ENCODE results near the gene FES.

The FES gene

GRCh38 chr15:90941038-90941437, 56.7 kb downstream of the FES start:
- TF ChIP-seq CTCF (conservative IDR thresholded peaks at IDR 0.05; ENCODE audit: low read length) = no peak
- no peak for DNase-seq (ENCODE audit: low read depth)

GRCh38 chr15:90942354-90943120, 58.2 kb downstream of the FES start:
- no peak overlapping the region for H3K4me3 ChIP-seq (ENCODE audit: low read length)
- DNase-seq (ENCODE audit: low read depth) = no peak
- TF ChIP-seq CTCF (conservative IDR thresholded peaks at IDR 0.05; ENCODE audit: low read length) = no peak

More at GRCh38 chr15:90941038-90941437, 56.7 kb downstream of the FES start:
- H3K4me3 ChIP-seq (ENCODE audit: low read length) = no peak overlapping the region

- TF ChIP-seq CTCF (conservative IDR thresholded peaks at IDR 0.05; ENCODE audit: low read length) = no peak
- H3K4me3 ChIP-seq (ENCODE audit: low read length) = no peak overlapping the region
- DNase-seq (ENCODE audit: low read depth) = no peak
Observed at GRCh38 chr15:90945091-90945490, 60.8 kb downstream of the FES start.
